ENCODE data around the gene PRKCZ. TPM values are rescaled to one million over a fixed set of nuclear protein-coding genes. Genes with fewer than 3 reads are reported as not detected.
A peak's percentile ranks its signal among the peaks of the same experiment; 100 is the strongest.

The PRKCZ gene
- polyA plus RNA-seq, 3 donors: 0.74 to 1.9 (median 1.4) TPM

DNA sequence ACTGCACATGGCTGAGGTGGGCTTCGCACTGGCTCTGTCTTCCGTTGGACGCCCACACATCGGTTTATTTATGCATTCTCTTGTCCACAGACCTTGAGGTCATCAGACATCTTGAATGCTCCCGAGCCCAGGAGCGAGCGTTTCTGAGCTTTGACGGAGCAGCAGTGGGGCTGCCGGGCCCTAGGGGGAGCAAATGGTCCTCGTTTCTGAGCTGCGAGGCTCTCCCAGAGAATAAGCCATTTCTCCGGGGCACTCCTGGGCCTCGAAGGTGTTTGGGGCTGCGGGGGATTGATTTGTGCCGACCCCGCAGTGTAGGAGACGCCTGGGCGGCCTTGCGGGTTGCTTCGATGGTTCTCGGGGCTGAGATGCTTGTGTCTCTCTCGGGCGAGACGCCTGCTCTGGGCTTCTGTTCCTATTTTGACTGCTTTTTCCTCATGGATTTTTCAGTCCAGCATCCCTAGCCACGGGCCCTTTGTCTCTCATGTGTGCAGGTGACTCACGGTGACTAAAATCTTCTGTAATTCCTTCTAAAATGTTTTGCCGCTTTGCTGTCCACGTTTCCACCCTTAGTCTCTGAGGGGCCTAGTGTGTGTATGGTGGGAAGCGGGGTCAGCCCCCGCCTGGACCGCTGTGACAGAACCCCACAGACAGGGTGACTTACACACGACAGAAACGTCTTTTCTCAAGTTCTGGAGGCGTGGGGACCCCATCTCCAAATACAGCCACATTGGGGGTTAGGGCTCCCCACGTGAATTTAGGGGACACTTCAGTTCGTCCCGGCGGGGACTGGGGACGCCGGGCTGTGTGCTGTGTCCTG lies 82.2 kb downstream of the PRKCZ start:
- Histone ChIP-seq H3K36me3 (replicated peaks in 1 of 2; ENCODE audit: control insufficient read depth in 1 of 2, insufficient read depth in 2 of 2, low read length in 2 of 2) (no peaks in the 10 kb centered on the region), H3K9ac (ENCODE audit: insufficient read depth, low read length, poor library complexity, severe bottlenecking) (peak overlapping the region; percentile 69), H3K4me1 (ENCODE audit: control insufficient read depth in 1 of 2, insufficient read depth in 2 of 2, low read length in 2 of 2) (peaks cover 19 to 26% of the 10 kb centered on the region in 2 donors), H3K27me3 (ENCODE audit: control insufficient read depth in 2 of 2, insufficient read depth in 2 of 2, low read length in 2 of 2) (peaks cover 0 to 7% of the 10 kb centered on the region in 2 donors), H3K9me3 (replicated peaks in 1 of 2; ENCODE audit: control insufficient read depth in 1 of 2, insufficient read depth in 1 of 2, low read length in 2 of 2) (no peaks in the 10 kb centered on the region), H4K20me1 (ENCODE audit: insufficient read depth, low read length) (no peaks in the 10 kb centered on the region), H3K4me3 (replicated peaks in 1 of 3; ENCODE audit: low read depth in 2 of 3, low read length in 3 of 3) (peak overlapping the region; percentile 36 to 76 (median 40)), H3K27ac (ENCODE audit: low read depth in 1 of 2, low read length in 2 of 2) (peak overlapping the region; percentile 63 to 87), H3K4me2 (replicated peaks; ENCODE audit: extremely low read depth, low read length, poor library complexity, severe bottlenecking) (peak overlapping the region; percentile 85), H3K79me2 (ENCODE audit: insufficient read depth, low read length) (no peaks in the 10 kb centered on the region), H2AFZ (ENCODE audit: insufficient read depth, low read depth, low read length, poor library complexity, severe bottlenecking) (peak overlapping the region; percentile 45)
- Mint-ChIP-seq H3K36me3 (no peaks in the 10 kb centered on the region), H3K9me3 (no peaks in the 10 kb centered on the region), H3K4me1 (peaks cover 15% of the 10 kb centered on the region), H3K27me3 (ENCODE audit: low read depth in 3 of 3) (peaks cover 12 to 16% (median 13%) of the 10 kb centered on the region in 3 donors), H3K27ac (peak overlapping the region; percentile 93 to 97 (median 95)), H3K4me3 (peak overlapping the region; percentile 81 to 88)
- peak in 2 of 3 donors; percentile 17 to 50 for DNase-seq
- WGBS (ENCODE audit: insufficient coverage): 46% methylated on average over 30 of the region's 40 CpGs
- intact Hi-C loops (cut with micrococcal nuclease): loop anchor here (2.0 to 10.0 kb wide), 7 partner anchors 40 to 415 kb away; partner anchors contain the start of genes FAAP20 (in 2 of the 2), PEX10 (in 2 of the 2), TMEM52 (in 2 of the 2) and CALML6 (in 1 of the 2)
- TF ChIP-seq, protein P1, sequence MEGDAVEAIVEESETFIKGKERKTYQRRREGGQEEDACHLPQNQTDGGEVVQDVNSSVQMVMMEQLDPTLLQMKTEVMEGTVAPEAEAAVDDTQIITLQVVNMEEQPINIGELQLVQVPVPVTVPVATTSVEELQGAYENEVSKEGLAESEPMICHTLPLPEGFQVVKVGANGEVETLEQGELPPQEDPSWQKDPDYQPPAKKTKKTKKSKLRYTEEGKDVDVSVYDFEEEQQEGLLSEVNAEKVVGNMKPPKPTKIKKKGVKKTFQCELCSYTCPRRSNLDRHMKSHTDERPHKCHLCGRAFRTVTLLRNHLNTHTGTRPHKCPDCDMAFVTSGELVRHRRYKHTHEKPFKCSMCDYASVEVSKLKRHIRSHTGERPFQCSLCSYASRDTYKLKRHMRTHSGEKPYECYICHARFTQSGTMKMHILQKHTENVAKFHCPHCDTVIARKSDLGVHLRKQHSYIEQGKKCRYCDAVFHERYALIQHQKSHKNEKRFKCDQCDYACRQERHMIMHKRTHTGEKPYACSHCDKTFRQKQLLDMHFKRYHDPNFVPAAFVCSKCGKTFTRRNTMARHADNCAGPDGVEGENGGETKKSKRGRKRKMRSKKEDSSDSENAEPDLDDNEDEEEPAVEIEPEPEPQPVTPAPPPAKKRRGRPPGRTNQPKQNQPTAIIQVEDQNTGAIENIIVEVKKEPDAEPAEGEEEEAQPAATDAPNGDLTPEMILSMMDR (IDR thresholded peaks at IDR 0.05): peak; percentile 68

DNA sequence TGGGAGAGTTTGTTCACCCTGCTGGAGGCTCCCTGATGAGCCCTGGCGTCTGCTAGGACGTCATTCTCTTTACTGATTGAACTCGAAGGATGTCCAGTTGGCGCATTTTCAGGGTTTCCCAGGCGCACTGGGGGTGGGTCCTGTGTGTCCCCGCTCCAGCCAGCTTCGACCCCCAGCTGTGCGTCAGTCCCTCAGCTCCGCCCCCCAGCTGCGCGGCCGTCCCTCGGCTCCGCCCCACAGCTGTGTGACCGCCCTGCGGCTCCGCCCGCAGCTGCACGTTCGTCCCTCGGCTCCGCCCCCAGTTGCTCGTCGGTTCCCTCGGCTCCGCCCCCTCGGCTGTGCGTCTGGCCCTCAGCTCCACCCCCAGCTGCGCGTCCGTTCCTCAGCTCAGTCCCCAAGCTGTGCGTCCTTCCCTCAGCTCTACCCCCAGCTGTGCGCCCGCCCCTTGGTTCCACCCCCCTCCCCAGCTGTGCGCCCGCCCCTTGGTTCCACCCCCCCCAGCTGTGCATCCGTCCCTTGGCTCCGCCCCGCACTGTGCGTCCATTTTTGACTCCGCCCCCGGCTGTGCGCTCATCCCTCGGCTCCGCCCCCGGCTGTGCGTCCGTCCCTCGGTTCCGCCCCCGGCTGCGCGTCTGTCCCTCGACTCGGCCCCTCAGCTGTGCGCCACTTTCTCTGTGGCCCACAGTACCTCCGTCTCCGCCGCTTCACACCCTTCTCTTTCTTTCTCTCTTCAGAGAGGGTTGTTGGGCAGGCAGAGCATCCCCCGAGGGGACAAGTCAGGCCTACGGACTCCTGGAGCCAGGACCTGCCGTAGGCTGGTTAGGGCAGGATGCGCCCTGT lies 83.0 kb downstream of the PRKCZ start:
- H2AFZ ChIP-seq (ENCODE audit: insufficient read depth, low read depth, low read length, poor library complexity, severe bottlenecking): peak overlapping the region; percentile 56
- peak overlapping the region; percentile 63 to 87 for H3K27ac ChIP-seq (ENCODE audit: low read depth in 1 of 2, low read length in 2 of 2)
- WGBS (ENCODE audit: insufficient coverage): 6% methylated on average over 60 of the region's 63 CpGs

More for the DNA sequence above, 83.0 kb downstream of the PRKCZ start:
- peak overlapping the region; percentile 81 to 88 for H3K4me3 Mint-ChIP-seq
- H3K27me3 Mint-ChIP-seq (ENCODE audit: low read depth in 3 of 3): peaks cover 7 to 16% (median 13%) of the 10 kb centered on the region in 3 donors
- H3K4me1 ChIP-seq (ENCODE audit: control insufficient read depth in 1 of 2, insufficient read depth in 2 of 2, low read length in 2 of 2): peaks cover 15 to 23% of the 10 kb centered on the region in 2 donors
- H4K20me1 ChIP-seq (ENCODE audit: insufficient read depth, low read length): no peaks in the 10 kb centered on the region
- H3K36me3 ChIP-seq (replicated peaks in 1 of 2; ENCODE audit: control insufficient read depth in 1 of 2, insufficient read depth in 2 of 2, low read length in 2 of 2): no peaks in the 10 kb centered on the region
- no peaks in the 10 kb centered on the region for H3K36me3 Mint-ChIP-seq
- H3K4me3 ChIP-seq (replicated peaks in 1 of 3; ENCODE audit: low read depth in 2 of 3, low read length in 3 of 3): peak overlapping the region; percentile 36 to 76 (median 40)
- H3K9ac ChIP-seq (ENCODE audit: insufficient read depth, low read length, poor library complexity, severe bottlenecking): peak overlapping the region; percentile 69
- TF ChIP-seq, protein P1 (IDR thresholded peaks at IDR 0.05): no peak
- H3K4me2 ChIP-seq (replicated peaks; ENCODE audit: extremely low read depth, low read length, poor library complexity, severe bottlenecking): peak overlapping the region; percentile 85
- H3K79me2 ChIP-seq (ENCODE audit: insufficient read depth, low read length): no peaks in the 10 kb centered on the region
- intact Hi-C loops (cut with micrococcal nuclease): loop anchor here (2.0 to 10.0 kb wide), 7 partner anchors 39 to 414 kb away; partner anchors contain the start of genes FAAP20 (in 2 of the 2), PEX10 (in 2 of the 2), TMEM52 (in 2 of the 2) and CALML6 (in 1 of the 2)
- H3K27ac Mint-ChIP-seq: peak overlapping the region; percentile 93 to 97 (median 95)
- H3K9me3 ChIP-seq (replicated peaks in 1 of 2; ENCODE audit: control insufficient read depth in 1 of 2, insufficient read depth in 1 of 2, low read length in 2 of 2): no peaks in the 10 kb centered on the region
- no peaks in the 10 kb centered on the region for H3K9me3 Mint-ChIP-seq
- peaks cover 12% of the 10 kb centered on the region for H3K4me1 Mint-ChIP-seq
- peak; percentile 97 to 99 (median 99) for DNase-seq
- H3K27me3 ChIP-seq (ENCODE audit: control insufficient read depth in 2 of 2, insufficient read depth in 2 of 2, low read length in 2 of 2): peaks cover 0 to under 1% of the 10 kb centered on the region in 2 donors
